Activated naive CD4-positive, alpha-beta T cell treated with anti-CD3 and anti-CD28 coated beads, Interleukin-2, amount 50 U/mL, for 16 hours (primary cell): ENCODE data around the gene PUSL1.

Experiments used
- DNase-seq: peaks from one replicate; pipeline ENCODE4 v3.0.0-alpha.2; 2020

PUSL1 gene

GRCh38 chr1:1326075-1326605 lies 17.7 kb downstream of the PUSL1 start:
- no peak for DNase-seq

GRCh38 chr1:1327291-1327690 lies 18.9 kb downstream of the PUSL1 start:
- DNase-seq, result no peak

- no peak for DNase-seq
Measured at GRCh38 chr1:1328254-1328653, 19.9 kb downstream of the PUSL1 start.

- no peak for DNase-seq
Measured at GRCh38 chr1:1329304-1330210, 21.2 kb downstream of the PUSL1 start.

- no peak for DNase-seq
Measured at GRCh38 chr1:1330366-1331067, 22.1 kb downstream of the PUSL1 start.

GRCh38 chr1:1331068-1331965 lies 22.9 kb downstream of the PUSL1 start, which contains the start of gene TAS1R3:
Gene TAS1R3, plus strand, starts transcription at chr1:1331280. Its CDS starts 66 bp downstream, at chr1:1331346.
- DNase-seq, result no peak

- no peak for DNase-seq
Measured at GRCh38 chr1:1332031-1332755, 23.8 kb downstream of the PUSL1 start.

- DNase-seq, result no peak
Measured at GRCh38 chr1:1332774-1333480, 24.5 kb downstream of the PUSL1 start.

GRCh38 chr1:1333551-1334241 lies 25.3 kb downstream of the PUSL1 start:
- no peak for DNase-seq

- DNase-seq, result no peak
Measured at GRCh38 chr1:1334835-1335234, 26.4 kb downstream of the PUSL1 start.

- DNase-seq, result no peak
Measured at GRCh38 chr1:1335283-1335682, 26.9 kb downstream of the PUSL1 start.

- no peak for DNase-seq
Measured at GRCh38 chr1:1335792-1336248, 27.4 kb downstream of the PUSL1 start.

GRCh38 chr1:1336446-1336845 lies 28.0 kb downstream of the PUSL1 start:
- DNase-seq, result no peak

GRCh38 chr1:1336931-1337792 lies 28.8 kb downstream of the PUSL1 start:
- DNase-seq, result no peak

- DNase-seq, result peak; percentile 43
Measured at GRCh38 chr1:1337793-1338147, 29.4 kb downstream of the PUSL1 start.

- no peak for DNase-seq
Measured at GRCh38 chr1:1338278-1338677, 29.9 kb downstream of the PUSL1 start.

GRCh38 chr1:1340185-1340584 lies 31.8 kb downstream of the PUSL1 start:
- no peak for DNase-seq

- no peak for DNase-seq
Measured at GRCh38 chr1:1340791-1341548, 32.6 kb downstream of the PUSL1 start.

- no peak for DNase-seq
Measured at GRCh38 chr1:1341549-1342021, 33.2 kb downstream of the PUSL1 start.
